Ascending aorta (tissue), 2 donors: ENCODE data around the gene SOAT2. TPM values are rescaled to one million over a fixed set of nuclear protein-coding genes. Genes with fewer than 3 reads are reported as not detected.

Experiments used
- DNase-seq, 2 donors: peaks; one replicate each; pipeline ENCODE4 v3.0.0-alpha.2; 2019; ENCODE audit warnings: low spot score in 2 of 2
- H3K27ac ChIP-seq, 2 donors: fragments of 200-600 bp; sonication (generic); one replicate each; pipeline ENCODE4 v1.5.1; 2016 to 2017; ENCODE audit warnings: mild to moderate bottlenecking in 1 of 2
- H3K27me3 ChIP-seq: fragments of 200-600 bp; sonication (generic); one replicate; pipeline ENCODE4 v1.5.1; 2017
- H3K36me3 ChIP-seq, 2 donors: fragments of 200-600 bp; sonication (generic); one replicate each; pipeline ENCODE4 v1.5.1; 2016
- H3K4me1 ChIP-seq, 2 donors: fragments of 200-600 bp; sonication (generic); one replicate each; pipeline ENCODE4 v1.5.1; 2016 to 2017; ENCODE audit warnings: mild to moderate bottlenecking in 1 of 2
- H3K4me3 ChIP-seq, 2 donors: fragments of 200-600 bp; sonication (generic); one replicate each; pipeline ENCODE4 v1.5.1; 2016 to 2017; ENCODE audit warnings: mild to moderate bottlenecking in 1 of 2
- H3K9me3 ChIP-seq, 2 donors: fragments of 200-600 bp; sonication (generic); one replicate each; pipeline ENCODE4 v1.5.1; 2016
- intact Hi-C: fragments of 100-400 bp; cut with DNase I; formaldehyde crosslinking; loops from one replicate; pipeline ENCODE4 v1.15.1; 2023
- total RNA-seq: library from RNA; depleted of rRNA; stranded (reverse); fragments of >200 nt; gene quantifications from one replicate; pipeline ENCODE4 v1.1.0, GENCODE V29; 2016
- TF ChIP-seq, protein P1 (sequence below), 3 experiments: fragments of 200-600 bp in 2 of 3; fragments of 450-650 bp in 1 of 3; sonication (generic) in 2 of 3; IDR thresholded peaks; one replicate each; pipeline ENCODE4 v1.5.1; 2016 to 2019; ENCODE audit warnings: antibody characterized with exemption in 3 of 3, mild to moderate bottlenecking in 1 of 3, moderate library complexity in 1 of 3

Gene SOAT2
- total RNA-seq, 1 donor from 2014 or later = not detected

DNA sequence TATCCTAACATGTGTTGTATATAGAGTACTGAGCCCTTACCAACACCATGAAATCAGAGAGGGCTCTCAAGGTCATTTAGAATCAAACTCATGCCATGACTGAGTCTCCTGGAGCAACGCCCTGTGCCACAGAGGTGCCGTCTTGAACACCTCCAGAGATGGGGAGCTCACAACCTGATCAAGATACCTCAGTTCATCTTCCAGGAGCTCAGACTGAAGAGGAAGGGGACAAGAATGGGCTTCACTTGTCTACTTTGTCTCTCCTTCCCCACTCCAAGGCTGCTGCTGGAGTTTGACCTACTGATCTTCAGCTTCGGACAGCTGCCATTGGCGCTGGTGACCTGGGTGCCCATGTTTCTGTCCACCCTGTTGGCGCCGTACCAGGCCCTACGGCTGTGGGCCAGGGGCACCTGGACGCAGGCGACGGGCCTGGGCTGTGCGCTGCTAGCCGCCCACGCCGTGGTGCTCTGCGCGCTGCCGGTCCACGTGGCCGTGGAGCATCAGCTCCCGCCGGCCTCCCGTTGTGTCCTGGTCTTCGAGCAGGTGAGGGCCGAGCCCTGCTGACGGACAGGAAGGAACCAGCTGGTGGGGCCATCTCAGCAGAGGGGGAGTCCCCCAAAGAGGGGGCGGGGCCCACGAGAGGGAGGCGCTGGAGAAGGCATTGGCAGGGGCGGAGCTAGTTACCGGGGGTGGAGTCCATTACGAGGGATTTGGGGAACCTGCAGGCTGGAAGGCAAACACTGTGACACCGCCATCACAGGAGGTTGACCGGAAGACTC is 12.0 kb downstream of the SOAT2 start:
- TF ChIP-seq, protein P1, sequence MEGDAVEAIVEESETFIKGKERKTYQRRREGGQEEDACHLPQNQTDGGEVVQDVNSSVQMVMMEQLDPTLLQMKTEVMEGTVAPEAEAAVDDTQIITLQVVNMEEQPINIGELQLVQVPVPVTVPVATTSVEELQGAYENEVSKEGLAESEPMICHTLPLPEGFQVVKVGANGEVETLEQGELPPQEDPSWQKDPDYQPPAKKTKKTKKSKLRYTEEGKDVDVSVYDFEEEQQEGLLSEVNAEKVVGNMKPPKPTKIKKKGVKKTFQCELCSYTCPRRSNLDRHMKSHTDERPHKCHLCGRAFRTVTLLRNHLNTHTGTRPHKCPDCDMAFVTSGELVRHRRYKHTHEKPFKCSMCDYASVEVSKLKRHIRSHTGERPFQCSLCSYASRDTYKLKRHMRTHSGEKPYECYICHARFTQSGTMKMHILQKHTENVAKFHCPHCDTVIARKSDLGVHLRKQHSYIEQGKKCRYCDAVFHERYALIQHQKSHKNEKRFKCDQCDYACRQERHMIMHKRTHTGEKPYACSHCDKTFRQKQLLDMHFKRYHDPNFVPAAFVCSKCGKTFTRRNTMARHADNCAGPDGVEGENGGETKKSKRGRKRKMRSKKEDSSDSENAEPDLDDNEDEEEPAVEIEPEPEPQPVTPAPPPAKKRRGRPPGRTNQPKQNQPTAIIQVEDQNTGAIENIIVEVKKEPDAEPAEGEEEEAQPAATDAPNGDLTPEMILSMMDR (IDR thresholded peaks at IDR 0.05) = no peak
- no peak overlapping the region for H3K4me3 ChIP-seq
- H3K36me3 ChIP-seq = no peaks in the 10 kb centered on the region
- peaks cover 6 to 28% of the 10 kb centered on the region in 2 donors for H3K4me1 ChIP-seq
- peak overlapping the region; percentile 90 to 95 for H3K27ac ChIP-seq
- no peaks in the 10 kb centered on the region for H3K27me3 ChIP-seq
- no peak for DNase-seq
- no peaks in the 10 kb centered on the region for H3K9me3 ChIP-seq
- intact Hi-C loops = no loop called here

DNA sequence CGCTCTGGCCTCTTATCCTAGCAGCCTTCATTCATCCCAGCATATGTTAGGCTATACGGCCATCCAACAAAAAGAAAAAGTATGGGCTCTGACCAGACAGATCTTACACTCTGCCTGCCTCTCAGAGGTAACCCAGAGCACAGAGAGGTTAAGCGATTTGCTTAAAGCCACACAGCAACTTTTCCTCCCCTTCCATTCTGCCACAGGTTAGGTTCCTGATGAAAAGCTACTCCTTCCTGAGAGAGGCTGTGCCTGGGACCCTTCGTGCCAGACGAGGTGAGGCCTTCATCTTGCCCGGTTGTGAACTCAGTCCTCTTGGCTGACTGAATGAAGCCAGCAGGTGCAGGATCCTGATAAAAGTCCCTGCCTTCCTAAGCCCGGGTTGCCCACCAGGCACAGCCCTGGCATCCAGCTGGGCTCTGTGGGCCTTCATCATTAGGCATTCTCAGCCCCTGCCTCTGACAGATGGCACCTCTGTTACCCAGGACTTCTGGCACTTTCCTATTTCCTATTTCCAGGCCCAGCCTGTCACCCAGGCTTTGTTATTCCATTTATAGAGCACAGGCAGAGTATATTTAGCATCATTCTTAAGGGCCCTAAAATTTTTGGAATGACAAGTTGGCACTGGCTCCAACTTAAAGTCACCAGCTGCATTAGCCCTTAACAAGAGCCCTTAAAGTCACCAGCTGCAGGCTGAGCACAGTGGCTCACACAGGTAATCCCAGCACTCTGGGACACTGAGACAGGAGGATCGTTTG is 12.8 kb downstream of the SOAT2 start:
- peak overlapping the region; percentile 90 to 95 for H3K27ac ChIP-seq
- peak in 1 of 2 donors; percentile 83 for DNase-seq
- H3K27me3 ChIP-seq = no peaks in the 10 kb centered on the region
- TF ChIP-seq, protein P1 (IDR thresholded peaks at IDR 0.05) = no peak
- no peak overlapping the region for H3K4me3 ChIP-seq
- no peaks in the 10 kb centered on the region for H3K9me3 ChIP-seq
- H3K4me1 ChIP-seq = peaks cover 6 to 28% of the 10 kb centered on the region in 2 donors
- intact Hi-C loops = loop anchor here (2.0 kb wide), 1 partner anchor 39 kb away; no protein-coding TSS in a partner anchor
- no peaks in the 10 kb centered on the region for H3K36me3 ChIP-seq

DNA sequence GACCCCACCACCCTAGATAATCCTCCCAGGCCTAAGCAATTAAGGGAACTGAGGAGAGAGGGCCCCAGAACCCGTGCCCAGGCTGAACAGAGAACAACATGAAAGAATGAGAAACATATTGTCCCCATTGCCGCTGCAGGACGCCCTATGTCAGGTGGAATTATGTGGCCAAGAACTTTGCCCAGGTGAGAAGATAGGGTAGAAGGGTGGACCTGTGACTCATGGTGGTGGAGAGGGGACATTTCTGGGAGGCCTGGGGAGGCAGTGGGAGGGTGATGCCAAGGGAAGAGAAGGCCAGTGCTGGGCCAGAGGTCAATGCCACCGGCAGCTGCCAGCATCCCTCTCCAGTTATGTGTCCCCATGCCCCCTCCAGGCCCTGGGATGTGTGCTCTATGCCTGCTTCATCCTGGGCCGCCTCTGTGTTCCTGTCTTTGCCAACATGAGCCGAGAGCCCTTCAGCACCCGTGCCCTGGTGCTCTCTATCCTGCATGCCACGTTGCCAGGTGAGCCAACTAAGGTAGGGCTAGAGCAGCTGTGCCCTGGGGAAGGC is 15.5 kb downstream of the SOAT2 start:
- Histone ChIP-seq H3K4me1 (peaks cover 6 to 28% of the 10 kb centered on the region in 2 donors), H3K9me3 (no peaks in the 10 kb centered on the region), H3K27me3 (no peaks in the 10 kb centered on the region), H3K36me3 (no peaks in the 10 kb centered on the region), H3K4me3 (no peak overlapping the region), H3K27ac (no peak overlapping the region)
- TF ChIP-seq, protein P1 (IDR thresholded peaks at IDR 0.05) = no peak
- DNase-seq = no peak
- intact Hi-C loops = no loop called here

DNA sequence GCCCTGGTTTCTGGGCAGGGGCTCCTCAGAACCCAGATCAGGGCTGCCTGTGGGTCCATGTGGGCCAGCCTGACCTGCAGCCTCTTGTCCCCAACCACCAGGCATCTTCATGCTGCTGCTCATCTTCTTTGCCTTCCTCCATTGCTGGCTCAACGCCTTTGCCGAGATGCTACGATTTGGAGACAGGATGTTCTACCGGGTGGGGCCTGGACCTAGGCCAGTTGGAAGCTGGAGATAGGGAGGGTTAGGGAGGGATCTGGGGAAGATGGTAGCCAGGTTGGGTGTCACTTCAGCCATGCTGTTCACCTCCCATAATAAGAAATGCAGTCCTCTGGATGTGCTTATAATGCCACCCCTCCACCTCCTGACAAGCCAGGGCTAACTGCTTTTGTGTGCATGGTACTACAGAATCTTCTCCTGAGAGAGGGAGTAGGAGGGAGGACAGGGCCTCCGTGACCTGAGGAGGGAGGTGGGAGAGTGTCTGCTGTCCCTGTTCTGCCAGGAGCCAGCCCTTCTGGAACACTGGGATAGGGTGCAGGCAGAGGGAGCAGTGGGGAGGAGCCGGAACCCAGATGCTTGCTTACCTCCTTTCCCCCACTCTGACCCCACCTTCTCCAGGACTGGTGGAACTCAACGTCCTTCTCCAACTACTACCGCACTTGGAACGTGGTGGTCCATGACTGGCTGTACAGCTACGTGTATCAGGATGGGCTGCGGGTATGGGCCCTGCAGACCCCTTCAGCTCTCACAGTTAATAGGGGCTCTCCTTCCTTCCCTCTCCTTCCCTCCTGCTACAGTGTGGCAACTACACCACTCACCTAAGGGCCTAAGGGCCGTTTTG is 17.6 kb downstream of the SOAT2 start:
- intact Hi-C loops = no loop called here
- Histone ChIP-seq H3K4me1 (peaks cover 3 to 17% of the 10 kb centered on the region in 2 donors), H3K36me3 (no peaks in the 10 kb centered on the region), H3K9me3 (no peaks in the 10 kb centered on the region), H3K27me3 (no peaks in the 10 kb centered on the region), H3K4me3 (no peak overlapping the region), H3K27ac (no peak overlapping the region)
- DNase-seq = no peak
- TF ChIP-seq, protein P1 (IDR thresholded peaks at IDR 0.05) = no peak

DNA sequence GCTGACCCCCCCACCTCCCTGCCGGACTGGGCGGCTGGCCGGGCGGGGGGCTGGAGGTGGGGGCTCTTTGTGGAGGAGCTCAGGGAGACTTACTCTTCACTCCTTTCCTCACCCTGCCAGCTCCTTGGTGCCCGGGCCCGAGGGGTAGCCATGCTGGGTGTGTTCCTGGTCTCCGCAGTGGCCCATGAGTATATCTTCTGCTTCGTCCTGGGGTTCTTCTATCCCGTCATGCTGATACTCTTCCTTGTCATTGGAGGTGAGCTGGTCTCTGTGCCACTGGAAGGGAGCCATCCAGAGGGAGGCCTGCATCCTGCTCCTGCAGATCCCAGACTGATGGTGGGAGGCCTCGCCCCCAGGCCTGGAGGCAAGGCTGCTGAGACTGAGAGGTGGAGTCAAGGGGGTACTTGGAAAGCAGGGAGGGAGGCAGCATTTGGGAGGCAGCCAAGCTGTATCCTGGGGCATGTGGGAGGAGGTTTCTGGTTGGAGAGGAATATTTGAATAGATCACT is 19.7 kb downstream of the SOAT2 start:
- Histone ChIP-seq H3K4me3 (no peak overlapping the region), H3K9me3 (no peaks in the 10 kb centered on the region), H3K27ac (no peak overlapping the region), H3K27me3 (no peaks in the 10 kb centered on the region), H3K4me1 (no peaks in the 10 kb centered on the region), H3K36me3 (no peaks in the 10 kb centered on the region)
- DNase-seq = no peak
- TF ChIP-seq, protein P1 (IDR thresholded peaks at IDR 0.05) = no peak
- intact Hi-C loops = no loop called here
